ENCODE results near the gene SCN2A.

- TF ChIP-seq EZH2 (IDR thresholded peaks at IDR 0.05; ENCODE audit: borderline replicate concordance, control insufficient read depth, low read depth, low read length) (no peak), MYC (IDR thresholded peaks at IDR 0.05; ENCODE audit: insufficient read depth, insufficient read length, insufficient replicate concordance, low read length, severe bottlenecking) (no peak)
Measured at GRCh38 chr2:165293440-165294420, 54.5 kb downstream of the SCN2A start.
